GM12878 (cell line): ENCODE data around the gene TUBGCP2. TPM values are rescaled to one million over a fixed set of nuclear protein-coding genes. Genes with fewer than 3 reads are reported as not detected.

Experiments
- ATAC-seq: fragments of 200-7000 bp; cut with Tn5 transposase; 3 replicates; pipeline ENCODE4 v1.9.1; 2020; ENCODE audit warnings: mild to moderate bottlenecking, moderate library complexity
- BruUV-seq: library from RNA; stranded (reverse); fragments of 400-500 nt; replicated peaks from 2 replicates; lab custom pipeline; 2021; lab: Mats Ljungman, UMichigan
- CTCF ChIA-PET: fragments of 300-600 bp; sonication (Branson Sonifier 250); formaldehyde crosslinking; extraction: SDS; loops from one replicate; lab custom pipeline; 2021; ENCODE audit warnings: inconsistent platforms; lab: Yijun Ruan, JAX
- POLR2A ChIA-PET: fragments of 350-600 bp; formaldehyde crosslinking; extraction: SDS; loops from one replicate; lab custom pipeline; 2021; ENCODE audit warnings: inconsistent platforms; lab: Charles Lee
- RAD21 ChIA-PET: fragments of 300-600 bp; sonication (Branson Sonifier 250); formaldehyde crosslinking; loops from one replicate; lab custom pipeline; 2023; ENCODE audit warnings: antibody characterized with exemption; ENCODE audit not compliant: unreplicated experiment; lab: Charles Lee
- SMC1A ChIA-PET: fragments of 300-600 bp; sonication (Branson Sonifier 250); formaldehyde crosslinking; loops from one replicate; lab custom pipeline; 2023; ENCODE audit not compliant: unreplicated experiment, uncharacterized antibody; lab: Charles Lee
- DNase-seq: peaks from one replicate; pipeline ENCODE4 v3.0.0-alpha.2; 2011; ENCODE audit warnings: low read depth, low spot score
- FAIRE-seq: peaks from 3 replicates; lab custom pipeline; 2011; peaks lifted over from hg19 to GRCh38; lab: Jason Lieb, UNC
- H2AFZ ChIP-seq: 2 replicates; pipeline ENCODE4 v1.6.0; 2011; ENCODE audit warnings: low read depth, low read length, control low read depth; ENCODE audit not compliant: control insufficient read depth
- H3K27ac ChIP-seq: 2 replicates; pipeline ENCODE4 v1.5.1; 2011; ENCODE audit warnings: control low read depth; ENCODE audit not compliant: control insufficient read depth, insufficient read depth
- H3K27me3 ChIP-seq, 2 experiments: replicated peaks in 1 of 2; 2 replicates each; pipeline versions ENCODE4 v1.6.0 to v1.6.1; 2011; ENCODE audit warnings: low read length in 1 of 2; ENCODE audit not compliant: control insufficient read depth in 2 of 2, insufficient read depth in 2 of 2
- H3K36me3 ChIP-seq, 2 experiments: 2 replicates each; pipeline ENCODE4 v1.5.1; 2011; ENCODE audit warnings: low read length in 1 of 2; ENCODE audit not compliant: control insufficient read depth in 2 of 2, insufficient read depth in 2 of 2
- H3K4me1 ChIP-seq: 2 replicates; pipeline ENCODE4 v1.6.1; 2011; ENCODE audit warnings: mild to moderate bottlenecking, low read length, moderate library complexity, mixed read lengths; ENCODE audit not compliant: control insufficient read depth, insufficient read depth
- H3K4me2 ChIP-seq: 2 replicates; pipeline ENCODE4 v1.6.0; 2011; ENCODE audit warnings: control low read depth; ENCODE audit not compliant: control insufficient read depth, insufficient read depth
- H3K4me3 ChIP-seq: fragments of 200-600 bp; sonication (generic); 2 replicates; pipeline ENCODE4 v1.5.1; 2016
- H3K79me2 ChIP-seq: 2 replicates; pipeline ENCODE4 v1.6.0; 2011; ENCODE audit warnings: low read length; ENCODE audit not compliant: control insufficient read depth, insufficient read depth
- H3K9ac ChIP-seq: 2 replicates; pipeline ENCODE4 v1.8.0; 2011; ENCODE audit warnings: low read length, control low read depth, mixed read lengths; ENCODE audit not compliant: control insufficient read depth, insufficient read depth
- H3K9me3 ChIP-seq: replicated peaks from 3 replicates; pipeline ENCODE4 v1.5.1; 2011; ENCODE audit warnings: mild to moderate bottlenecking, low read length; ENCODE audit not compliant: control insufficient read depth, insufficient read depth
- H4K20me1 ChIP-seq: 2 replicates; pipeline ENCODE4 v1.6.0; 2011; ENCODE audit not compliant: control insufficient read depth, insufficient read depth
- BCL11A ChIP-seq: IDR thresholded peaks from 2 replicates; pipeline ENCODE4 v1.6.1; 2011; ENCODE audit warnings: low read depth, low read length
- CREB1 ChIP-seq: IDR thresholded peaks from 2 replicates; pipeline ENCODE4 v1.6.1; 2012; ENCODE audit warnings: low read depth, mild to moderate bottlenecking, inconsistent platforms
- DPF2 ChIP-seq: fragments of 450-650 bp; IDR thresholded peaks from 2 replicates; pipeline ENCODE4 v1.6.1; 2017; ENCODE audit warnings: mild to moderate bottlenecking
- EGR1 ChIP-seq, 2 experiments: IDR thresholded peaks; 1 replicate in 1 of 2; 2 replicates in 1 of 2; pipeline ENCODE4 v1.6.1; 2011 to 2012; ENCODE audit warnings: low read depth in 2 of 2, low read length in 2 of 2, borderline replicate concordance in 1 of 2, mild to moderate bottlenecking in 1 of 2, moderate library complexity in 1 of 2
- ESRRA ChIP-seq: IDR thresholded peaks from 2 replicates; pipeline ENCODE4 v1.6.1; 2012; ENCODE audit warnings: mild to moderate bottlenecking, low read length, improper control_type of control experiment
- FOS ChIP-seq: IDR thresholded peaks from 3 replicates; pipeline ENCODE4 v1.6.1; 2011; ENCODE audit warnings: borderline replicate concordance; ENCODE audit not compliant: insufficient read length; ENCODE audit errors: extremely low read depth
- FOXK2 ChIP-seq: fragments of 450-650 bp; IDR thresholded peaks from 2 replicates; pipeline ENCODE4 v1.6.1; 2017; ENCODE audit warnings: mild to moderate bottlenecking, moderate library complexity
- IKZF2 ChIP-seq, 2 experiments: fragments of 450-650 bp; IDR thresholded peaks; 2 replicates each; pipeline ENCODE4 v1.6.1; 2017; ENCODE audit warnings: mild to moderate bottlenecking in 2 of 2, moderate library complexity in 2 of 2
- NFIC ChIP-seq: IDR thresholded peaks from 2 replicates; pipeline ENCODE4 v1.6.1; 2012; ENCODE audit warnings: low read depth, mild to moderate bottlenecking, inconsistent platforms, low read length, moderate library complexity
- NR2C2 ChIP-seq: IDR thresholded peaks from 2 replicates; pipeline ENCODE4 v1.6.1; 2011; ENCODE audit warnings: borderline replicate concordance, low read depth; ENCODE audit not compliant: control insufficient read depth, insufficient read length
- SMARCA5 ChIP-seq: fragments of 450-650 bp; IDR thresholded peaks from 2 replicates; pipeline ENCODE4 v1.6.1; 2017; ENCODE audit warnings: mild to moderate bottlenecking
- SRF ChIP-seq, 2 experiments: IDR thresholded peaks; 2 replicates each; pipeline ENCODE4 v1.6.1; 2011; ENCODE audit warnings: low read depth in 2 of 2, low read length in 2 of 2, mild to moderate bottlenecking in 1 of 2, moderate library complexity in 1 of 2
- ZNF217 ChIP-seq: fragments of 450-650 bp; IDR thresholded peaks from 2 replicates; pipeline ENCODE4 v1.6.1; 2017; ENCODE audit warnings: antibody characterized with exemption, mild to moderate bottlenecking
- WGBS: methylation state at CpG from one replicate; pipeline ENCODE4 v1.1.6; 2016; ENCODE audit warnings: low lambda C conversion rate; ENCODE audit not compliant: insufficient replicate concordance, insufficient coverage; ENCODE audit errors: missing lambda C conversion rate; 5-methylcytosine and 5-hydroxymethylcytosine counted together
- in situ Hi-C: fragments of 300-500 bp; cut with MboI; formaldehyde crosslinking; loops from 9 replicates; pipeline ENCODE4 v1.14.3; 2018; ENCODE audit warnings: mixed read lengths
- intact Hi-C: fragments of 100-400 bp; cut with micrococcal nuclease; formaldehyde crosslinking; loops from one replicate; pipeline ENCODE4 v1.14.2; 2022; ENCODE audit not compliant: unreplicated experiment
- polyA plus RNA-seq, 11 experiments: library from polyadenylated mRNA; depleted of rRNA in 4 of 11; unstranded in 6 of 11; stranded (reverse) in 5 of 11; fragments of >200 nt; fragmentation: Nextera tagmentation in 4 of 11; fragmentation: Illumina TruSeq in 1 of 11; extraction: Ambion mirVana in 4 of 11; extraction: Trizol in 1 of 11; gene quantifications; 1 replicate in 1 of 11; 2 replicates in 10 of 11; pipeline versions ENCODE4 v1.2.1 to v1.2.3, GENCODE V29; 2011 to 2016; ENCODE audit warnings: inconsistent platforms in 2 of 11, missing spikeins in 2 of 11, low read depth in 1 of 11
- total RNA-seq, 4 experiments: library from RNA; depleted of rRNA in 3 of 4; stranded (reverse); fragments of >200 nt in 3 of 4; fragmentation: Illumina TruSeq in 1 of 4; extraction: Trizol in 1 of 4; gene quantifications; 2 replicates each; pipeline versions ENCODE4 v1.2.1 to v1.2.3, GENCODE V29; 2013 to 2021
- TF ChIP-seq, protein P1 (sequence below): IDR thresholded peaks from 2 replicates; pipeline ENCODE4 v1.6.1; 2012; ENCODE audit warnings: low read depth, low read length, improper control_type of control experiment
- TF ChIP-seq, protein P2 (sequence below): IDR thresholded peaks from 2 replicates; pipeline ENCODE4 v1.6.1; 2012; ENCODE audit warnings: low read depth, low read length, improper control_type of control experiment
- TF ChIP-seq, protein P3 (sequence below): fragments of 450-650 bp; IDR thresholded peaks from 2 replicates; pipeline ENCODE4 v1.6.1; 2017; ENCODE audit warnings: mild to moderate bottlenecking, moderate library complexity

TUBGCP2 gene
- total and polyA plus RNA-seq, 10 of the 15 experiments (the other 5 are each of a cell fraction or from before 2014, with no cell fraction given) = 4.8 to 47.1 (median 34.7) TPM

DNA sequence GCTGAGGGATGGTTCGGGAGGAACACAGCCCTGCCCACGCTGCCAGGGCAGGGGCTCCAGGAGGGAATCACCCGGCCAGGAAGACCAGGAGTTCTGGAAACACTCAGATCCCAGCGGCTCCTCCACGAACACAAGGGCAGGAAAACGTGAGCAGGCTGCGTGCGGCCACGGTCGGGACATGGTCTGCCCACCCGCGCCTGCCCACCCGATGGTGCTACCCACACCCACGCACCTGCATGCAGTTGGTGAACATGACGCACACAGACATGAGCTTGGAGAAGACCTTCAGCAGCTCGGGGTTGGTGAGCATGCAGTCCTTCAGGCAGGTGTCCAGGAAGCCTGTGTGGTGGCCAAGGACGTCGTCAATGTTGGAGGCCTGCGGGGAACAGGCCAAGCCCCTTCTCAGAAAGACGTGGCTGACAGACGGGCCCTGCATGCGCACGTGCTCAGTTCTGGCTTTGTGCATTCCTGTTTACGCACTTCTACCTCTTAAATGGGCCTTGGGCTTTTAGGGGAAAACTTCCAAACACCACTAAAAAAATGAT is 25.8 kb downstream of the TUBGCP2 start (continued):
- TF ChIP-seq ESRRA (no peak), FOXK2 (no peak), NR2C2 (no peak), SRF (IDR thresholded peaks at IDR 0.05; ENCODE audit: low read depth in 2 of 2, low read length in 2 of 2) (no peak), EGR1 (IDR thresholded peaks at IDR 0.05; ENCODE audit: borderline replicate concordance in 1 of 2, low read depth in 2 of 2, low read length in 2 of 2) (no peak), BCL11A (no peak), FOS (no peak), NFIC (no peak), DPF2 (no peak), IKZF2 (IDR thresholded peaks at IDR 0.05) (no peak)
- TF ChIP-seq, protein P1, sequence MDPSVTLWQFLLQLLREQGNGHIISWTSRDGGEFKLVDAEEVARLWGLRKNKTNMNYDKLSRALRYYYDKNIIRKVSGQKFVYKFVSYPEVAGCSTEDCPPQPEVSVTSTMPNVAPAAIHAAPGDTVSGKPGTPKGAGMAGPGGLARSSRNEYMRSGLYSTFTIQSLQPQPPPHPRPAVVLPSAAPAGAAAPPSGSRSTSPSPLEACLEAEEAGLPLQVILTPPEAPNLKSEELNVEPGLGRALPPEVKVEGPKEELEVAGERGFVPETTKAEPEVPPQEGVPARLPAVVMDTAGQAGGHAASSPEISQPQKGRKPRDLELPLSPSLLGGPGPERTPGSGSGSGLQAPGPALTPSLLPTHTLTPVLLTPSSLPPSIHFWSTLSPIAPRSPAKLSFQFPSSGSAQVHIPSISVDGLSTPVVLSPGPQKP = no peak

DNA sequence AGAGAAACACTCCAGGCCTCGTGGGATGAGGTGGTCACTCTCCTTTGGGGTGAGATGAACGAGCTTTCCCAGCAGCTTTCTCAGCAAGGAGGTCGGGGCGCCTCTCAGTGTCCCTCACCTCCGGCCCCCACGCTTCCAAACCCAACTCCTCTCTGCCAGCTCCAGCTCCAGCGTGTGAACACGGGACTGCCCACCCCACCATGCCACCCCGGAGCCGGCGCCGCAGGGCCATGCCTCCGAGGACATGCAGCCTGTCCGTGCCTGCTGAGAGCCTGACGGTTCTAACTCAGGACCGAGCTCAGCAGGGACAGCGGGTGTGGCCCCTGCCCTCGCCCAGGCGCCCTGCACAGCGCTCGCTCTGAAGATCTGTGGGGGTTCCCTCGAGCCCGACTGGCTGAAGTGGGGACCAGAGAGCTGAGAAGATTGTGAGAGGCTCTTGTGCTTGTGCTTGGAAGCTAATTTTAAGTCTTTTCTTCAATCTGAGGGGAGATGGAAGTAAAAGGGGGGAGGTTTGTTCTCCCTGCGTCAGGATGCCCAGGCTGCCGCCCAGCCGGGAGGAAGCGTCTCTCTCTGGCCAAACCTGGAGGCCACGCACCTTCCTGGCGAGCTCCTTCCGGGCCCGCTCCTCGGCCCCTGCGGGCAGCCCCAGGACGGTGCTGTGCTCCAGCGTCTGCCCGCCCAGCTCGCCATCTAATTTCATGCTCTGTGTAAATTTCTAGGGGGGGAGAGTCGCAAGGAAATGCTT is 26.9 kb downstream of the TUBGCP2 start:
- in situ Hi-C loops (no loop called here), intact Hi-C loops (no loop called here)
- H4K20me1 ChIP-seq = no peaks in the 10 kb centered on the region
- WGBS = 90% methylated on average over 38 of the region's 38 CpGs
- no peak for ATAC-seq
- ChIA-PET RAD21 (no interaction called here), POLR2A (no interaction called here), SMC1A (no interaction called here), CTCF (interaction anchor here (0.5 kb wide), 1 partner anchor 17 kb away, joined by 3 read pairs; no protein-coding TSS in a partner anchor)
- no peaks in the 10 kb centered on the region for H3K27me3 ChIP-seq
- H3K4me1 ChIP-seq = peaks cover 22% of the 10 kb centered on the region
- BruUV-seq = no TSS peak
- no peak overlapping the region for H3K4me2 ChIP-seq
- peaks cover 8 to 21% of the 10 kb centered on the region in 2 experiments for H3K36me3 ChIP-seq
- no peak overlapping the region for H3K27ac ChIP-seq
- no peak overlapping the region for H3K9ac ChIP-seq
- no peak for FAIRE-seq
- H3K79me2 ChIP-seq = no peaks in the 10 kb centered on the region
- no peaks in the 10 kb centered on the region for H3K9me3 ChIP-seq
- H2AFZ ChIP-seq = no peak overlapping the region
- H3K4me3 ChIP-seq = no peak overlapping the region
- no peak for DNase-seq
- TF ChIP-seq, protein P2, sequence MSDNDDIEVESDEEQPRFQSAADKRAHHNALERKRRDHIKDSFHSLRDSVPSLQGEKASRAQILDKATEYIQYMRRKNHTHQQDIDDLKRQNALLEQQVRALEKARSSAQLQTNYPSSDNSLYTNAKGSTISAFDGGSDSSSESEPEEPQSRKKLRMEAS = no peak
- TF ChIP-seq, protein P3, sequence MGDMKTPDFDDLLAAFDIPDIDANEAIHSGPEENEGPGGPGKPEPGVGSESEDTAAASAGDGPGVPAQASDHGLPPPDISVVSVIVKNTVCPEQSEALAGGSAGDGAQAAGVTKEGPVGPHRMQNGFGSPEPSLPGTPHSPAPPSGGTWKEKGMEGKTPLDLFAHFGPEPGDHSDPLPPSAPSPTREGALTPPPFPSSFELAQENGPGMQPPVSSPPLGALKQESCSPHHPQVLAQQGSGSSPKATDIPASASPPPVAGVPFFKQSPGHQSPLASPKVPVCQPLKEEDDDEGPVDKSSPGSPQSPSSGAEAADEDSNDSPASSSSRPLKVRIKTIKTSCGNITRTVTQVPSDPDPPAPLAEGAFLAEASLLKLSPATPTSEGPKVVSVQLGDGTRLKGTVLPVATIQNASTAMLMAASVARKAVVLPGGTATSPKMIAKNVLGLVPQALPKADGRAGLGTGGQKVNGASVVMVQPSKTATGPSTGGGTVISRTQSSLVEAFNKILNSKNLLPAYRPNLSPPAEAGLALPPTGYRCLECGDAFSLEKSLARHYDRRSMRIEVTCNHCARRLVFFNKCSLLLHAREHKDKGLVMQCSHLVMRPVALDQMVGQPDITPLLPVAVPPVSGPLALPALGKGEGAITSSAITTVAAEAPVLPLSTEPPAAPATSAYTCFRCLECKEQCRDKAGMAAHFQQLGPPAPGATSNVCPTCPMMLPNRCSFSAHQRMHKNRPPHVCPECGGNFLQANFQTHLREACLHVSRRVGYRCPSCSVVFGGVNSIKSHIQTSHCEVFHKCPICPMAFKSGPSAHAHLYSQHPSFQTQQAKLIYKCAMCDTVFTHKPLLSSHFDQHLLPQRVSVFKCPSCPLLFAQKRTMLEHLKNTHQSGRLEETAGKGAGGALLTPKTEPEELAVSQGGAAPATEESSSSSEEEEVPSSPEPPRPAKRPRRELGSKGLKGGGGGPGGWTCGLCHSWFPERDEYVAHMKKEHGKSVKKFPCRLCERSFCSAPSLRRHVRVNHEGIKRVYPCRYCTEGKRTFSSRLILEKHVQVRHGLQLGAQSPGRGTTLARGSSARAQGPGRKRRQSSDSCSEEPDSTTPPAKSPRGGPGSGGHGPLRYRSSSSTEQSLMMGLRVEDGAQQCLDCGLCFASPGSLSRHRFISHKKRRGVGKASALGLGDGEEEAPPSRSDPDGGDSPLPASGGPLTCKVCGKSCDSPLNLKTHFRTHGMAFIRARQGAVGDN = no peak
- TF ChIP-seq ZNF217 (no peak), CREB1 (no peak), ESRRA (no peak), SMARCA5 (no peak)
